NOMO-1 treated with DMSO at 0.1 percent for 48 hours (cell line): ENCODE results near the gene CYBB.

Experiments used
- DNase-seq: peaks from one replicate; lab custom pipeline; 2025; ENCODE audit not compliant: unreplicated experiment; lab: John Stamatoyannopoulos, UW

The CYBB gene

GRCh38 chrX:37785569-37785968 lies 5.7 kb downstream of the CYBB start:
- DNase-seq: peak; percentile 89

- no peak for DNase-seq
These were observed 7.0 kb downstream of the CYBB start for GRCh38 chrX:37786624-37787422.

GRCh38 chrX:37787423-37787869 lies 7.6 kb downstream of the CYBB start:
- DNase-seq: peak; percentile 97

DNA sequence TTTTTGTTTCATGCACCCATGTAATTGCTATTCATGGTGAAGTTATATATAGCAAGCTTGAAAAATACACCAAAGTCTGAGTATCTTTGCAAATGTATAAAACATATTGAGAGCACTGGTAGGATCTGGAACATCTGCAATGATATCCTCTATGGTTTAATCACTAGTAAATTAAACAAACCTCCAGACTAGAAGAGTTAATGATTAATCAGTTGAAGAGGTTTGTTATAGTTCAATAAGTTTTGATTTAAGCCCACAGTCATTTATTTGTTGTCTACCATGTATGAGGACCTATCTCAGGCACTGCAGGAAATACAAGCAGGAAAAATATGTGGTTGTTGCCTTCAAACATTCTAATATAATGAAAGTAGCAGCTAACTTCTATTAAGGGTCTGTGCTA lies 16.5 kb downstream of the CYBB start:
- no peak for DNase-seq

- peak; percentile 93 for DNase-seq
These were observed 16.9 kb downstream of the CYBB start for GRCh38 chrX:37796805-37797204.

DNA sequence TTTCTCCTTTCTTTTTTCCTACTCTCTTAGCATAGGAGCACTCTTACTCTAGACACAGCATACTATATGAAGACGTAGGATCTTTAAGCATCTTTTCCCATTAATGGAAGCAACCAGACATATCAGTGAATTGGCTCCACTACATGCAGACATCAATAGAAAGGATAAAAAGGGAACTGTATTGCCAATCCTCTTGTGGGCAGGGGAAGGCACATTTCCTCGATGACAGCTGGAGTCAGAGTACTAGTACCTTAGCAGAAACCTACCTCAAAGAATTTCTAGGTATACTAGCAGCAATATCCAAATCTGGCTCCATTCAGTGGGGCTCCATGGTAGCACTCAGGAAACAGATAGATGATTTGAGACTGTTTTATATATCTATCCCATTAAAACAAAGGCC lies 20.1 kb downstream of the CYBB start:
- no peak for DNase-seq

DNA sequence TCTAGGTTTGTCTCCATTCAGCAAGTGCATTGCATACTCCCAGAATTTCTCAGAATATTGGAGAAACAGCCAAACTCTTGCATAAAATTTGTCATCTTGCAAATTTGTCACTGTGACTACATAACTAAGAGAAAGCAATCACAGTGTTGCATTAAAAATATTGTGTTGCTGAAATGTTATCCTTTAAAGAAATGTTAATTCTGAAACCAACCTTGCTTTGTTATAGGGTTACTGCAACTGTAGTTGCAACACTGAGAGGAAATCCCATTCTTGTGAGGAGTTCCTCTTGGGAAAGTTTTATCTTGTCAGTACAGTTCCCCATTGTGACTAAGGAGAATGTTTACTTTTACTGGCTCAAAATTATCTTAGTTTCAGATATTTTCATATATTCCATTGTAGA lies 20.9 kb downstream of the CYBB start:
- DNase-seq: no peak

DNA sequence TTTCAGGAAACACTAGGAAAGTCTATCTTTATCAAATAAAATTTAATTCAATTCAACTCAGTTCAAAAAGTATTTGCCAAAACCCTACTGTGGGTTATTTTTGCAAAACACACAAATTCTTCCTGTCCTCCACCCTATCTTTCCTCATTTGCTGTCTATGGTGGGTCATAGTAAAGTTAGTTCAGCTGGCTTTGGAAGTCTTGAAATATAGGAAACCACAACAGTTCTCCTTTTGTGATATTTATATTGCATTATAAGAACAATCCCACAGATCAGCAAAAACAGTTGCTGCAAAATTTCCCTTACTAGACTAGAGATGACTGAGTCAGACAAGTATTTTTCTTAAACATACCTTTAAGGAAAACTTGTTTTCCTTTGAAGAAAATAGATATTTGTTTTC lies 22.2 kb downstream of the CYBB start:
- peak; percentile 81 for DNase-seq

DNA sequence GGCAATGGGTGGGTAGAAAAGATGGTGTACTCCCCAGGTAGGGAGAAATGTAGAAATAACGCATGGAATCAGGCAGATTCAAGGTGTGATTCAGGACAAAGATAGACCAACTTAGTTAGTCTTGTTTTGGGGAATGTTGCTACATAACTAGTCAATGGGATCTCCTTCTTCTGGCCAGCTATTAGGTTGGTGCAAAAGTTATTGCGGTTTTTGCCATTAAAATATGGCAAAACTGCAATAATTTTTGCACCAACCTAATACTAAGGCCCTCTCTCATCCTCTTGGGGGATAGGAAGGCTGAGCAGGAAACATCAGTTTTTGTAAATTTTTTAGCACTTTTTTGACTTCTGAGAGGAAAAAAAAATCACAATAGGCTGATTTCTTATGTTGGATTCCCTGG lies 23.2 kb downstream of the CYBB start:
- no peak for DNase-seq

GRCh38 chrX:37809970-37810369 lies 30.1 kb downstream of the CYBB start:
- DNase-seq: no peak

GRCh38 chrX:37812110-37812509 lies 32.3 kb downstream of the CYBB start:
- no peak for DNase-seq

DNA sequence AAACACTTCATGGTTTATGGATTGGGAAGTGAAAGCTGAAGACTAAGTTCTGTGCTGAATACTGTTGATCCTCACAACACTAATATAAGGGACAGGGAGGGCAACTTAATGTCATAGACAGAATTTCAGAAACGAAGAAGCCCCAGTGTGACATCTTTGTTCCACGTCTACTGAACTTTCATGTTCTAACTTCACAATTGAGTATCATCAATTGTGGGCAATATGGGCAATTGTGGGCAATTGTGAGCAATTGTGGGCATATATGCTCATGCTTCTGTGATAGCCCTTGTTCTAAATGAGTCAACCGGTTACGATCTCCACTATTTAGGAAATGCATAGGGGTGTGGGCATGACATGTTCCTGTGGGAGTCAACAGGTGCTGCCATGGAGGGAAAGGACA lies 33.7 kb downstream of the CYBB start:
- peak; percentile 74 for DNase-seq

- peak; percentile 77 for DNase-seq
These were observed 35.5 kb downstream of the CYBB start for GRCh38 chrX:37815366-37815765.

DNA sequence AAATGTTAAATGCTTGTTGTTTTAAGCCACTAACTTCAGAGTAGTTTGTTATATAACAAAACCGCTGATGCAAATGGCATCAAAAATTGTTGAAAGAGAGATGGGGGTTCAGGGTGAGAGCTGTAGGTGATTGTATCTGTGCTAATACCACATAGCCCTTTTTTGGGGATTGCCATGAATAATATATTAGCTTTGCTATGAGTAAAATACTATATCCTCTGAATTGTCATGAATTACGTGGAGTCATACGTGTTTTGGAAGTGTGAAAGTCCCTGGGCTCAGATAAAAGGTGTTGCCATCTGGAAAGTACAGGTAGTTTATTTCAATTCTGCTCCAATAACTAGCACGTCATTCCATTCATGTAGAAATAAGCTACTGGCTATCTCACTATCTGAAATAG lies 36.9 kb downstream of the CYBB start:
- DNase-seq: no peak

DNA sequence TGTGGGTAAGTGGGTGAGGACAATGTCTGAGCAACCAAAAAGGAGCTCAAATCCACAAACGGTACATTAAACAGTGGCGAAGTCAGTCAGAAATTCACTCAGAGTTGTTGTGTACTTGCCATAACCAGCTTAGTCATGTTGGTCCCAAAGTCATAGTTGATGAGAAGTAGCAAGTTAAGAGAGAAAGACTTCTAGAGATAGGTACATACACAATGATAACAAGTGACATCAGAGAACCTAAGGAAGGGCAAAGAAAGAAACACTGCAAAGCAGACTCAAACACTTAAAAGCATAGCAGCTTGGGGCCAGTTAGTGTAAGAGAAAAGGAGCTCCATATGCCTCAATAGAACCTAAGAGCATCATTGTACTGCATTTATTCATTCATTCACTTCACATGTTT lies 37.3 kb downstream of the CYBB start:
- no peak for DNase-seq

DNA sequence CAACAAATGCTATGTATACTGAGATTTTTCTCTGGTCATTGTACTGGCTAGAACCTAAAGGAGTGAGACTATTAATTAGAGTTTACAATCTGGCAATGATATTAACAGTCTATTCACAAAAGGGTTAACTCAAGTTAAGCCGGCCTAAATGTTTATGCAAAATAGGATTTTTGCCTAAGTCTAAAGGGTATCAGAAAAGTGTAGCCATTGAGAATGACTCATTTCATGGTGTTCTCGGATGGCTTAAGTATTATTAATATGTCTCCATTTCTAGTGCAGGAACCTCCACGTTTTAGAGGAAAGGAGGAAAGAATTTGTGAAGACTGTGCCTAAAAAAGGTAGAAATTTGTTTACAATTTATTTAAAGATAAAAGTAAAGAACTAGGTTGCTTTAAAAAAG lies 37.7 kb downstream of the CYBB start:
- DNase-seq: no peak

DNA sequence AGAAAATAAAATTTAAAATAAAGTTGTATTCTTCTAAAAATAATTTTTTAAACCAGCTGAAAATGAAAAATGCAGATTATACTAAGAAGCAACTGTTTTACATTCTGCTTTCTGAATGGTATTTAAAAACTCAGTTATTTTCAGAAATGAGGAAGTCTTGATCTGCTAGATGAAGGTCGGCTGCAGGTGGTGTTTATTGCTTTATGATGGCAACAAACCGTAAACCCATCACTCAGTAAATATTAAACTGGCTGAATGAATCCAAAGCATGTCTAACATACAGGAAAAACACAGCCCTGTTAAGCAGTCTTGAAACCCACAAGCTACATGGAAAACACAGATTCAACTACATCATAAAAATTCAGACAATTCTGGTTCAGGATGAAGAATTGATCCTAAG lies 38.2 kb downstream of the CYBB start:
- peak; percentile 79 for DNase-seq

DNA sequence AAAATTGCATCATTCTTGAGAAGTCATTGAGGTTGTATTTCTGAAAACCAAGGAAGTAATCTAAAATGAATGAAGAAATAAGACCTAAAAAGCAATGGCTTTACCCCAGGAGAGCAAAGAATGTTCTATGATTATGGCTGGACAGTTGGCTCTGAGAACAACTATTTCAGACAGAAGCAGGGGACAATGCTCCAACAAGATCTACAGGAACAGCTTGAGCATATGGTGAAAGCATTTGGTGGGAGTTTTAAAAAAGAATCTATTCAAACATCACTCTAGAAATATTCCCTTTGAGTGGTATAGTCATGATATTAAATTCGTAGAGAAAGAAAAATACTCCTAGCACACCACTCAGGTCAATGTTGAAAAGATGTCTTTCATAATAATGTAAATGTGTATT lies 40.8 kb downstream of the CYBB start:
- no peak for DNase-seq

DNA sequence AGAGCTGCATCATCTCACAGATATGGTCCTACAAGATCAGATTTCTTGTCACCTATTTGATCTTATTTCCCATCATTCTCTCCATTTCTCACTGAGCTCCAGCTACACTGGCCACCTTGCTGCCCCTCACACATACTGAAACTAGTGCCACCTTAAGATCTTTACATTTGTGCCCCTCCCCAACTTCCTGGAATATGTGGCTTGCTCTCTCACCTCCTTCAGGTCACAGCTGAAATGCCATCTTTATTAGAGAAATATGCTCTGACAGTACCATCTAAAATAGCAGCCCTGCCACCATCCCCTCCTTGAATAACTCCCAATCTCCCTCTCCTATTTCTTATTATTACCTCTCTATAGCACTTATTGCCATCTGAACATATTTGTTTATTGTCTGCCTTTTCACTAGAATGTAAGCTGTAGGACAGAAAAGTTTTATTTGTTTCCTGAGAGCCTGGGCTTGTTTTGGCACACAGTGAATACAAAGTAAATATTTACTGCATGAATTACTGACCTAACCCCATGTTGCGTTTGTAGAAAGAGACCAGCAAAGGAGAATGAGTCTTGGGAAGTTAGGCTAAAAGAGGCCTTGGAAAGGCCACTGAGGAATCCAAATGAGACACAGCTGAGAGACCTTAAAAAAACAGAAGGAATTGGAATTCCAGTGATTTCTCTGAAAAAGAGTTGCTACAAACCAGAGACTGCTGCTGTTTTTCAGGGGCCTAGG lies 44.8 kb downstream of the CYBB start:
- no peak for DNase-seq

GRCh38 chrX:37825215-37825842 lies 45.5 kb downstream of the CYBB start:
- DNase-seq: peak; percentile 36

DNA sequence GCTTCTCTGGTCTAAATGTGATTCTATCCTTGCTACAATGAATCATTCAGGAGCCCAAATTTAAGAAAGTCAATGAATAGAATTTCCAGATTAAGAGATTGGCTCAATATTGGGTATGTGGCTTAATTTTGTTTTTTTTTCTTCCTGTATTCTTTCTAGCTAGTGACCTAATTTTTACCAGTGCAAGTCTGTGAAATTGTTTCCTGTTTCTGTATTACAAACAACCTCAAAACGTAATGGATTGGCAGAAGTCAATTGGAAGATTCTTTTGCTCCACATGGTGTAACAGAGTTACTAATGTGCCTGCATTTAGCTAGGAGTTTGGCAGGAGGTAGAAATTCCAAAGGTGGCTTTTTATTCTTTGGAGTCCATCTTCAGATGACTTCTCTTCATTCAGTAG lies 49.9 kb downstream of the CYBB start:
- DNase-seq: peak; percentile 45

DNA sequence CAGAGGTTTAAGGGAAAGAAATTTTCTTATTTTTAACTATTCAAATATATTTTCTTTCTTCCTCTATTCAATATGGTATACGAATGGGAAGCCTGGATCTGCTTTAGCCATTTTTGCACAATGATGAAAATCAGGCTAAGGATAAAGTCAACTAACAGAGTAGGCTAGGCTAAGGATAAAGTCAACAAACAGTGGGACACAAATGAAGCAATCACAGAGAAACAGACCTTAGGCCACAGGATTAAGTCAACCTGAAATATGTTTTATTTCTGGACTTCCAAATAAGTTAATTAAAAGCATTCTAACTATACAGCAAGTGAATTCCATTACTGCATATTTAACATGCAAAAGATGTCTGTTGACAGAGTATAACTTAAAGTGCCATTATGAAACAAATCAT lies 50.5 kb downstream of the CYBB start:
- no peak for DNase-seq
